ENCODE measurements around the gene UBXN11. TPM values are rescaled to one million over a fixed set of nuclear protein-coding genes. Genes with fewer than 3 reads are reported as not detected.
"Not testable (repeated sequence)": the region's sequence is repeated elsewhere in the genome, so short reads cannot be mapped to it uniquely, and the experiment has no call there.

Gene UBXN11
- total RNA-seq, 1 donor from 2014 or later = 12.8 TPM

GRCh38 chr1:26293911-26294463 lies 12.4 kb downstream of the UBXN11 start:
- H3K9me3 Mint-ChIP-seq (ENCODE audit: unreplicated experiment) = no peaks in the 10 kb centered on the region

GRCh38 chr1:26292735-26293134 lies 13.7 kb downstream of the UBXN11 start:
- not testable (repeated sequence) for H3K27ac ChIP-seq (ENCODE audit: low read depth, low read length); H3K9me3 ChIP-seq (ENCODE audit: insufficient read depth, low read depth, low read length); H3K4me3 ChIP-seq (ENCODE audit: insufficient read depth, low read depth, low read length); FAIRE-seq; H3K27me3 ChIP-seq (ENCODE audit: insufficient read depth, low read length); H4K20me1 ChIP-seq (ENCODE audit: insufficient read depth, low read length); H3K4me2 ChIP-seq (ENCODE audit: low read length); H3K79me2 ChIP-seq (ENCODE audit: insufficient read depth, low read length); H3K4me1 ChIP-seq (ENCODE audit: insufficient read depth, low read length); H3K27ac Mint-ChIP-seq (ENCODE audit: unreplicated experiment); H2AFZ ChIP-seq (ENCODE audit: low read depth, low read length); H3K9me3 Mint-ChIP-seq (ENCODE audit: unreplicated experiment); DNase-seq (ENCODE audit: low read depth); H3K9ac ChIP-seq (ENCODE audit: low read length); H3K4me3 Mint-ChIP-seq (ENCODE audit: unreplicated experiment); H3K36me3 ChIP-seq (ENCODE audit: insufficient read depth, low read length); H3K4me1 Mint-ChIP-seq (ENCODE audit: low read depth, unreplicated experiment); H3K27me3 Mint-ChIP-seq (ENCODE audit: low read depth, unreplicated experiment)
- peaks cover 11% of the 10 kb centered on the region for H3K36me3 Mint-ChIP-seq (ENCODE audit: low read depth, unreplicated experiment)

More at GRCh38 chr1:26293911-26294463, 12.4 kb downstream of the UBXN11 start:
- no peaks in the 10 kb centered on the region for H3K27me3 ChIP-seq (ENCODE audit: insufficient read depth, low read length)
- no peak overlapping the region for H2AFZ ChIP-seq (ENCODE audit: low read depth, low read length)
- Mint-ChIP-seq H3K27me3 (ENCODE audit: low read depth, unreplicated experiment) (no peaks in the 10 kb centered on the region), H3K4me3 (ENCODE audit: unreplicated experiment) (no peak overlapping the region), H3K27ac (ENCODE audit: unreplicated experiment) (no peak overlapping the region), H3K4me1 (ENCODE audit: low read depth, unreplicated experiment) (peaks cover 6% of the 10 kb centered on the region), H3K36me3 (ENCODE audit: low read depth, unreplicated experiment) (peaks cover 11% of the 10 kb centered on the region)
- TF ChIP-seq CTCF (IDR thresholded peaks at IDR 0.05; ENCODE audit: insufficient read depth, low read depth, low read length) (no peak), EZH2 (IDR thresholded peaks at IDR 0.05; ENCODE audit: insufficient read depth, low read length) (no peak)
- no peak overlapping the region for H3K4me3 ChIP-seq (ENCODE audit: insufficient read depth, low read depth, low read length)
- H3K4me1 ChIP-seq (ENCODE audit: insufficient read depth, low read length) = peaks cover 7% of the 10 kb centered on the region
- FAIRE-seq (no peak), DNase-seq (ENCODE audit: low read depth) (no peak)
- H4K20me1 ChIP-seq (ENCODE audit: insufficient read depth, low read length) = no peaks in the 10 kb centered on the region
- no peak overlapping the region for H3K27ac ChIP-seq (ENCODE audit: low read depth, low read length)
- no peak overlapping the region for H3K9ac ChIP-seq (ENCODE audit: low read length)
- no peaks in the 10 kb centered on the region for H3K36me3 ChIP-seq (ENCODE audit: insufficient read depth, low read length)
- no peaks in the 10 kb centered on the region for H3K9me3 ChIP-seq (ENCODE audit: insufficient read depth, low read depth, low read length)
- no peak overlapping the region for H3K4me2 ChIP-seq (ENCODE audit: low read length)
- no peaks in the 10 kb centered on the region for H3K79me2 ChIP-seq (ENCODE audit: insufficient read depth, low read length)

- H3K9me3 Mint-ChIP-seq (ENCODE audit: unreplicated experiment) = no peaks in the 10 kb centered on the region
- Histone ChIP-seq H3K9ac (ENCODE audit: low read length) (no peak overlapping the region), H3K27ac (ENCODE audit: low read depth, low read length) (no peak overlapping the region), H4K20me1 (ENCODE audit: insufficient read depth, low read length) (no peaks in the 10 kb centered on the region), H3K4me2 (ENCODE audit: low read length) (no peak overlapping the region), H3K36me3 (ENCODE audit: insufficient read depth, low read length) (no peaks in the 10 kb centered on the region), H3K79me2 (ENCODE audit: insufficient read depth, low read length) (no peaks in the 10 kb centered on the region), H2AFZ (ENCODE audit: low read depth, low read length) (no peak overlapping the region), H3K9me3 (ENCODE audit: insufficient read depth, low read depth, low read length) (no peaks in the 10 kb centered on the region), H3K4me1 (ENCODE audit: insufficient read depth, low read length) (no peaks in the 10 kb centered on the region), H3K4me3 (ENCODE audit: insufficient read depth, low read depth, low read length) (no peak overlapping the region), H3K27me3 (ENCODE audit: insufficient read depth, low read length) (no peaks in the 10 kb centered on the region)
- H3K4me1 Mint-ChIP-seq (ENCODE audit: low read depth, unreplicated experiment) = peaks cover 7% of the 10 kb centered on the region
- TF ChIP-seq EZH2 (IDR thresholded peaks at IDR 0.05; ENCODE audit: insufficient read depth, low read length) = no peak
- no peak for TF ChIP-seq CTCF (IDR thresholded peaks at IDR 0.05; ENCODE audit: insufficient read depth, low read depth, low read length)
- H3K27ac Mint-ChIP-seq (ENCODE audit: unreplicated experiment) = no peak overlapping the region
- peaks cover 11% of the 10 kb centered on the region for H3K36me3 Mint-ChIP-seq (ENCODE audit: low read depth, unreplicated experiment)
- DNase-seq (ENCODE audit: low read depth) = no peak
- H3K27me3 Mint-ChIP-seq (ENCODE audit: low read depth, unreplicated experiment) = no peaks in the 10 kb centered on the region
- no peak overlapping the region for H3K4me3 Mint-ChIP-seq (ENCODE audit: unreplicated experiment)
- FAIRE-seq = no peak
Measured at GRCh38 chr1:26291939-26292338, 14.5 kb downstream of the UBXN11 start.

Measured in astrocyte (in vitro differentiated cells and primary cell).